K562 (cell line): Measurements from ENCODE around the gene TMEM184A. TPM values are rescaled to one million over a fixed set of nuclear protein-coding genes. Genes with fewer than 3 reads are reported as not detected.

Experiments used
- BMI1 ChIP-seq: fragments of 150-350 bp; IDR thresholded peaks from 2 replicates; pipeline ENCODE4 v1.6.1; 2014; ENCODE audit warnings: low read length
- C11orf30 ChIP-seq: fragments of 450-650 bp; IDR thresholded peaks from 2 replicates; pipeline ENCODE4 v1.6.1; 2016; ENCODE audit warnings: low read depth, mild to moderate bottlenecking
- CEBPB ChIP-seq: fragments of 450-650 bp; IDR thresholded peaks from 2 replicates; pipeline ENCODE4 v1.6.1; 2016; ENCODE audit warnings: missing genetic modification characterization, missing compliant biosample characterization
- E2F8 ChIP-seq: fragments of 450-650 bp; IDR thresholded peaks from 2 replicates; pipeline ENCODE4 v1.7.1; 2018; ENCODE audit warnings: mild to moderate bottlenecking, low read depth; ENCODE audit not compliant: partially characterized antibody
- HOMEZ ChIP-seq: fragments of 250-450 bp; sonication (Bioruptor Pico); IDR thresholded peaks from 2 replicates; pipeline ENCODE4 v1.4.0; 2020; ENCODE audit warnings: mild to moderate bottlenecking, moderate library complexity
- KAT2B ChIP-seq: IDR thresholded peaks from one replicate; pipeline ENCODE4 v1.6.1; 2012; ENCODE audit warnings: low read depth, mild to moderate bottlenecking, control low read depth, inconsistent platforms, low read length, moderate library complexity
- MTA1 ChIP-seq: fragments of 450-650 bp; IDR thresholded peaks from 2 replicates; pipeline ENCODE4 v1.6.1; 2017; ENCODE audit warnings: borderline replicate concordance
- NCOA2 ChIP-seq, 2 experiments: fragments of 450-650 bp; IDR thresholded peaks; 2 replicates each; pipeline ENCODE4 v1.6.1; 2018; ENCODE audit warnings: mild to moderate bottlenecking in 2 of 2, moderate library complexity in 1 of 2; ENCODE audit not compliant: partially characterized antibody in 2 of 2
- NR2C1 ChIP-seq, 2 experiments: fragments of 450-650 bp; IDR thresholded peaks; 2 replicates each; pipeline ENCODE4 v1.6.1; 2017; ENCODE audit warnings: mild to moderate bottlenecking in 2 of 2, antibody characterized with exemption in 1 of 2, inconsistent platforms in 1 of 2, missing compliant biosample characterization in 1 of 2, missing genetic modification characterization in 1 of 2
- NR3C1 ChIP-seq: sonication (generic); formaldehyde crosslinking; IDR thresholded peaks from 2 replicates; pipeline ENCODE4 v1.8.1; 2022; ENCODE audit warnings: missing genetic modification reagents
- PCBP1 ChIP-seq: fragments of 200-400 bp; formaldehyde crosslinking; IDR thresholded peaks from 2 replicates; pipeline ENCODE4 v1.6.1; 2018; ENCODE audit warnings: mild to moderate bottlenecking, low read depth, low read length; ENCODE audit not compliant: poor library complexity, severe bottlenecking
- PCBP2 ChIP-seq: fragments of 200-400 bp; formaldehyde crosslinking; IDR thresholded peaks from 2 replicates; pipeline ENCODE4 v1.6.1; 2018; ENCODE audit warnings: low read length, low read depth, mild to moderate bottlenecking, moderate library complexity; ENCODE audit not compliant: poor library complexity, severe bottlenecking
- RFX7 ChIP-seq: fragments of 250-450 bp; sonication (Bioruptor Pico); IDR thresholded peaks from 2 replicates; pipeline ENCODE4 v1.5.1; 2021; ENCODE audit warnings: mild to moderate bottlenecking
- TAF1 ChIP-seq: IDR thresholded peaks from 2 replicates; pipeline ENCODE4 v1.6.1; 2011; ENCODE audit warnings: mild to moderate bottlenecking, low read length, moderate library complexity; ENCODE audit not compliant: insufficient read depth, control insufficient read depth, severe bottlenecking; ENCODE audit errors: extremely low read depth
- TAF9B ChIP-seq: fragments of 450-650 bp; IDR thresholded peaks from 2 replicates; pipeline ENCODE4 v1.6.1; 2018; ENCODE audit warnings: mild to moderate bottlenecking; ENCODE audit not compliant: partially characterized antibody
- TARDBP ChIP-seq: fragments of 450-650 bp; IDR thresholded peaks from 2 replicates; pipeline ENCODE4 v1.6.1; 2016
- TSHZ1 ChIP-seq: fragments of 250-450 bp; sonication (Bioruptor Pico); IDR thresholded peaks from 2 replicates; pipeline ENCODE4 v1.4.0; 2020; ENCODE audit warnings: mild to moderate bottlenecking, moderate library complexity
- ZNF224 ChIP-seq: sonication (generic); formaldehyde crosslinking; IDR thresholded peaks from 2 replicates; pipeline ENCODE4 v1.8.0; 2022; ENCODE audit warnings: mild to moderate bottlenecking, missing genetic modification reagents
- ZNF274 ChIP-seq: IDR thresholded peaks from 2 replicates; pipeline ENCODE4 v1.6.1; 2011; ENCODE audit warnings: low read depth, mild to moderate bottlenecking, low read length, moderate library complexity, borderline replicate concordance
- ZNF431 ChIP-seq: sonication (generic); formaldehyde crosslinking; IDR thresholded peaks from 2 replicates; pipeline ENCODE4 v1.8.0; 2022; ENCODE audit warnings: mild to moderate bottlenecking, missing genetic modification reagents
- ZNF79 ChIP-seq: fragments of 250-450 bp; sonication (Bioruptor Pico); IDR thresholded peaks from 2 replicates; pipeline ENCODE4 v1.4.0; 2020; ENCODE audit warnings: low read depth, mild to moderate bottlenecking, moderate library complexity
- polyA plus RNA-seq, 8 experiments: library from polyadenylated mRNA; depleted of rRNA in 4 of 8; stranded (reverse) in 5 of 8; unstranded in 3 of 8; fragments of >200 nt; fragmentation: Nextera tagmentation in 2 of 8; fragmentation: Illumina TruSeq in 1 of 8; extraction: Ambion mirVana in 2 of 8; extraction: Trizol in 1 of 8; gene quantifications; 2 replicates each; pipeline versions ENCODE4 v1.2.1 to v1.2.3, GENCODE V29; 2011 to 2014; ENCODE audit warnings: inconsistent platforms in 1 of 8, missing spikeins in 1 of 8
- total RNA-seq, 7 experiments: library from RNA; depleted of rRNA in 6 of 7; stranded (reverse); fragments of >200 nt in 6 of 7; fragmentation: Illumina TruSeq in 2 of 7; extraction: Trizol in 2 of 7; gene quantifications; 2 replicates each; pipeline versions ENCODE4 v1.2.1 to v1.2.3, GENCODE V29; 2011 to 2021; ENCODE audit warnings: low replicate concordance in 1 of 7

The TMEM184A gene
- total and polyA plus RNA-seq, 9 of the 15 experiments (the other 6 are each of a cell fraction or from before 2014, with no cell fraction given): 0.10 to 0.18 (median 0.11) TPM; not detected in 6

DNA sequence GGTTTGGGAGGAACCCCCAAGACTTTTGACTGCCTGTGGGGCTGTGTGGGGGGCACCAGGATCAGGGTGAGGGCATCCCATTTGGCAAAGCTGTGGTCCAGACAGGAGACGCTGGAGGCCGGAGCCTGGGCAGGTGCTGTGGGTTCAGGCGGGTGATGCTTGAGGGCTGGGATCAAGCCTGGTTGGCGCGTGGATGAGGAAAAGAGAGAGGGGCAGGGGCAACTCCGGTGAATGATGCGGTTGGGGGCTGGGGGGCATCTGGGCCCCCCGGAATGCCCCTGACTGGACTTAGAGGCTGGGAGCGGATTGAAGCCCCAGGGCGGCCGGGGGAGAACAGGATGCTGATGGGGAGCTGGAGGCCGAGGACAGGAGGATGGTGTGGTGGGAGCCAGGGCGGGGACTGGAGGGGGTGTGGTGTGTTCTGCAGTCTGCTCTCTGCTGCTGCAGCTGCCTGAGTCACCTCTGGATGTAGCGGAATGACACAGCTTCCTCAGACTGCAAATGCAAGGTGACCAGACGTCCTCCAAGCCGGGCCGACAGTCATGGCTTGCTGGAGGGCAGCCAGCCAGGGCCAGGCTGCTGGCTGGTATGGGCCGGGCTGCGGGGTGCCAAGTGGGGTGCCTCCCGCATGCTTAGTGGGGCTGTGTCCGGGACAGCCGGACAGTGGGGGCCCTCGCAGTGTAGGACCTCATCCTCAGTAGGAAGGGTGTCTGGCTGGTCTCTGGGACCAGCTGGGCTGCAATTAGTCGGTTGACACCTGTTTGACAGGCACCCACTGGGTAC, 22.3 kb downstream of the TMEM184A start (continued):
- TF ChIP-seq NR2C1 (IDR thresholded peaks at IDR 0.05) (no peak), NR2C1 (tag; IDR thresholded peaks at IDR 0.05) (no peak), C11orf30 (peak; percentile 85), PCBP2 (no peak), TARDBP (no peak), NR3C1 (CRISPR knock-in tag) (no peak), NCOA2 (IDR thresholded peaks at IDR 0.05; ENCODE audit: partially characterized antibody in 2 of 2) (no peak), BMI1 (no peak), TSHZ1 (no peak), E2F8 (no peak), CEBPB (tag) (no peak), RFX7 (CRISPR knock-in tag) (no peak), HOMEZ (CRISPR knock-in tag) (no peak), TAF1 (no peak), ZNF224 (CRISPR knock-in tag) (no peak), MTA1 (no peak), ZNF431 (CRISPR knock-in tag) (no peak), ZNF274 (no peak), PCBP1 (peak; percentile 62), KAT2B (no peak), TAF9B (no peak), ZNF79 (CRISPR knock-in tag) (no peak)
